GM18867 (cell line): ENCODE measurements around the gene GUK1.

Experiments used
- ATAC-seq: cut with Tn5 transposase; IDR thresholded peaks from one replicate; pipeline ENCODE4 v1.9.1; 2021; ENCODE audit warnings: mild to moderate bottlenecking, moderate library complexity; ENCODE audit not compliant: unreplicated experiment

The GUK1 gene, protein sequence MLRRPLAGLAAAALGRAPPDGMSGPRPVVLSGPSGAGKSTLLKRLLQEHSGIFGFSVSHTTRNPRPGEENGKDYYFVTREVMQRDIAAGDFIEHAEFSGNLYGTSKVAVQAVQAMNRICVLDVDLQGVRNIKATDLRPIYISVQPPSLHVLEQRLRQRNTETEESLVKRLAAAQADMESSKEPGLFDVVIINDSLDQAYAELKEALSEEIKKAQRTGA

DNA sequence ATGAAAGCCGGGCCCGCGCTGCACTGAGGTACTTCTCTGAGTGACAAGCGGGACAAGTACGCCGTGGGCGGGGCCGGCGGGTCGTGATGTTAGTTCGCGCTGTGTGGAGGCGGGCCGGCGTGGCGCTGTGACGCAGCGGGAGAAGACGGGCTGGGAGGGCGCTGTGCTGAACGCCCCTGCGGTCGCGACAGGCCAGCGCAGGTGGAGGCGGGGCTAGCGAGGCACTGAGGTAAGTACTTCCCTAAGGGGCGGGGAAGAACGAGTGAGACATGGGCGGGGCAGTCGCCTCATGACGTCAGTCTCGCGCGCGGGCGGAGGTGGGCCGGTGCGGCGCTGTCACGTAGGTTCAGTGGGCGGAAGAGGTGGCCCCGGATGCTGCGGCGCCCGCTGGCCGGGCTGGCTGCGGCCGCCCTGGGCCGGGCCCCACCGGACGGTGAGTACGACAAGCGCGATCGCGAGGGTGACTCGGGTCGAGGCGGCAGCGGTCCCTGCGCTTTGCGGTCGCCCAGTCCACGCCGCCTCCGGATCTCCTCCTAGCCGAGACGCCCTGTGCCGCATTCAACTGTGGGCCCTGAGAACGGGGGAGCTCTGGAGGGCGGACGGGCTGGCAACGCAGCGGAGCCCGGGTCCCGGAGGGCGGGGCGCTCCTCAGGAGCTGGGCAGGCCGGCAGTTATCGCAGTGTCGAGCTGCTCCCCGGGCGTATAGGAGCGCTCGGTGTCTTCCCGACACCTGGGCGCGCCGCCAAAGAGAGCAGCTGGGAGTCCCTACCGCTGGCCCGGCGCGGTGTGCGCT, at the start of gene GUK1:
GUK1 (plus strand) TSS at position 349 of the 793 bp plus-strand sequence; CDS start at position 373, 24 bp downstream.
- peak; percentile 88 for ATAC-seq

DNA sequence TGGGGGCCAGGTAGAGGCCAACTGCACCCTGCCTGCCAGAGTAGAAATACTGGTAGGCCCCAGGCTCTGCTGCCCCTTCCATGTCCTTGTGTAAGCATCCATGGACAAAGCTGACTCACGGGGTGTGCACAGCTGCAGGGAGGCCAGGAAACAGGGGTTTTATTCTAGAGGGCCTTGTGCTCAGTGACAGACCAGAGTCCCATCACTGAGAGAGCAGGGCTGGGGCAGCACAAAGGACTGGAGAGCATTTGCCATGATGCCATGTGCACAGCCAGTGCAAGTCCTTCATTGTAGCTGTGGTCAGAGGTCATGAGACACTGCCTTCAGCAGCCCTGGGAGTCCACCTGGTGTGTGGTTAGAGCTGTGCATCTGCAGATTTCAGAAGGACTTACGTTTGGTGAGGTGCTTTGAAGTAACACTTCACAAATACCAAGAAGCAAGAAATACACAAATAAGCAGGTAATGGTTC, 49.4 kb upstream of the GUK1 start:
- ATAC-seq: no peak

DNA sequence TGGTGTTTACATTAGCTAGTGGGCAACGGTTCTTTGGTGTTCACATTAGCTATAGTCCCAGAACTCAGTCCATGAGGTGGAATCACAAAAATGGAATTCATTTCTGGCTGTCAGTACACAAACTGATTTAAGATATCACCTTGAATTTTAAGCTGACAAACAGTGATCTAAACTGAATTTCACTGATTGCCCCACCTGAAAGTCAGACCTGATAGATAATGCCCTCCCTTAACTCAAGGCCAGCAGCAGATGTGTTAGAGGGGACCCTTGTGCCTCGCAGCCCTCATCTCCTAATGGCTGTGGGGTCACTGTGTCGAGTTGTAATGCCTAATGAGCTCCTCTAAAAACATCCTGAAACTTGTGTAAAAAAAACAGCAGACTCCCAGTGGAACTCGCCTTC, 49.0 kb upstream of the GUK1 start:
- no peak for ATAC-seq

DNA sequence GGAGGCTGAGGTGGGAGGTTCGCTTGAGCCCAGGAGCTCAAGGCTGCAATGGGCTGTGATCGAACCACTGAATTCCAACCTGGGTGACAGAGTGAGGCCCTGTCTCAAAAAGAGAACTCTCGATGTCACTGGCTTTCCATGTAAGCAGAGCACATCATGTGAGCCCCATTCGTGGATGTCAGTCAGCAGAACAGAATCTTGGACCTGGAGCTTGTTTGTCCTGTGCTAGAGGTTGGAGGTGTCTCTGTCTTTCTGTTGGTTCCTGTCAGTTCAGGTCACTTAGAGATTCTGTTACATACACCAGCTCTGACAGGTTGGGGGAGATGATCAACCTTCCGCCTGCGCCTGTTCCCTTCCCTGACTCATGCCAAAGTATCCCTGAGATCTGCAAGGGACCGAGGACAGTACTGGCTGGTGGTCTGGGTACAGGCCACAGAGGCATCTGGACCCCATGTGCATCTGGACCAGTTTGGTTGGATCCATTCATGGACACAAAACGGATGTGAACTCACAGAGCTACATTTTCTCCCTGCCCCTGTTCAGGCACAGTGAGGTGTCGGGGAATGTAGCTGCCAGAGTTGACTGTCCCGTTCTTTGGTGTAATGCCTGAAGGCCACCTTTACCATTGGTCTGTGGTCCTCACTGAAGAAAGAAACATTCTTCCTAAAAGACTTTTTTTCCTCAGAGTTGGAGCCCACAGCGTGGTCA, 47.6 kb upstream of the GUK1 start:
- ATAC-seq: no peak

DNA sequence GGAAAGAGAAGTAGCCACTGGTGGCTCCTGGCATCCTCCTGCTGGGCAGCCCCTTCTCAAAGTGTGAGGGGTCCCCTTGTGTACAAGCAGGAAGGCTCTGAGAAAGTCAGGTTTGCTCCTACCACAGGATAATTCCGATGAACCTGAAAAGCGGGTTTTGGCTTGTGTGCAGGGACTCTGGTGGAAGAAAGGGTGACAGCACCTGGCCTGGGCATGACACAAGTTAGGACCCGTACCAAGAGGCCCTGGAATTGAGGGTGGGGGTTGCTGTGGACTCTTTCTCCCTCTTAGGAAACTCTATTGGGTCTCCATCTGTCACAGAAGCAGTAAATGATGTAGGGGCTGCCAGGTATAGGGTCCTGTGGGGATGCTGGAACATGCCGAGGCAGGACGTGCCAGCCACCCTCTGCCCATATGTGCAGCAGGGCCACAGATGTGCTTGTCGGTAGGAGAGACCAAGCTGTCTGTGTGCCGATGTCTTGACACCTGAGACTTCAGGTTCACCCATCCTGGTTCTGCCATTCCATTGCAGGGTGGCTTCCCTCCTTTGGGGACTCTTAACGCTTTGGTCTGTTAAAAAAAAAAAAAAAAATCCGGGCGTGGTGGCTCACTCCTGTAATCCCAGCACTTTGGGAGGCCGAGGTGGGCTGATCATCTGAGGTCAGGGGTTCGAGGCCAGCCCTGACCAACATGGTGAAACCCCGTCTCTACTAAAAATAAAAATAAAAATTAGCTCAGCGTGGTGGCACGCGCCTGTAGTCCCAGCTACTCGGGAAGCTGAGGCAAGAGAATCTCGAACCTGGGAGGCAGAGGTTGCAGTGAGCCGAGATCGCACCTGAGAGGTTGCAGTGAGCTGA, 46.8 kb upstream of the GUK1 start:
- no peak for ATAC-seq

DNA sequence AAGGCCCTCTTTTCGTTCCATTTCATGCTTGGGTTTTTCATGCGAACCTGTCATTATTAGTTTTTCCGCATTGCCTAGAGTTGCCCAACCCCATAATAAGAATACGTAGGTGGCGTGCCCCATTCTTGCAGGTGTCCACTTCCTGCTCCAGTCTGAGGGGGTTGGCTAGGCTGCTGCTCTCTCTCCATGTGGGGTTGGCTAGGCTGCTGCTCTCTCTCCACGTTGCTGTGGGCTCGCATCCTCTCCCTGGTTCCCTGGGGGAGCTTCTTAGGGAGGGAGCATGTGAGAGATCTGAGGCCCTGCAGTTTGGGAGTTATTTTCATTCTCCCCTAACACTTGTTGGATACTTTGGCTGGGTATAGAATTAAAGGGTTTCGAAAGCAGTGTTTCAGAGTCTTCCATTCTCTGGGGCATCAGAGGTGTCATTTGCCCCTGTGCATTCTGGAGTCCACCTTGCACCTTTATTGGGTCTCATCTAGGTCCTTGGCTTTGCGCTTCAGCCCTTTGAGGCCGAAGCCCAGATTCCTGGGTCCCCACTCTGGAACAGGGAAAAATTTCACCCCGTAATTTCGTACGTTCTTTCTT, 45.6 kb upstream of the GUK1 start:
- no peak for ATAC-seq

DNA sequence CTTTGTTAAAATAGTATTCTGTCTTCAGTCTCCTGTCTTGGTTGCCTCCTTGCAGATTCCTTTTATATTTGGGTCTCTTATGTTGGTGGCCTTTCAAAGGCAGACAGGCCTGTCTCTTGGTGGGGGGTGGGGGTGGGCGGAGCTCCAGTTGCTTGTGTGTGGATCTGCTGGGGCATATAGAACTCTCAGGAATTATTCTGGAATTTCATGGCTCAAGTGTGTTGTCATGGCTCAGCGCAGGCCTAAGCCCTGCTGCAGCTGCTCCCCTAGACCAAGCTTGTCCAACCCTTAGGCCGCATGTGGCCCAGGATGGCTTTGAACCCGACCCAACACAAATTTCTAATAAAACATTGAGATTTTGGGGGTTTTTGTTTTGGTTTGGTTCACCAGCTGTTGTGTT, 44.9 kb upstream of the GUK1 start:
- no peak for ATAC-seq

DNA sequence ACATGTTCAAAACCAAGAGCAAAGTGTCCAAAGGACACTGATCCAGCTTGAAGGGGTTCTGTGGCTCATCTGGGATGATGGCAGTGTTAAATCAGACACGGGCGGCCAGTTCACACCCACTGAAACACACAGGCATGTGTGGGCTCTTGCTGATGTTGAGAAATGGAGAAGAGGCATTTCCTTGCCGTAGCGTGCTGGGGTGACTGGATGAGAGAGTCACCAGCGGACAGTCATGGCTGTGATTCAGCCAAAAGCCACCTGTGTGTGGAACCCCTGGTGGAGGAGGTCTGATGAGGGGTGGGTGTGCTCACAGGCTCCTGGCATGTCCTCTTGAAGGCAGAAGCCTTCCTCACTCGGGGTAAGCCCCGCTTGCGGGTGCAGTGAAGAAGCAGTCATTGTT, 44.1 kb upstream of the GUK1 start:
- no peak for ATAC-seq

DNA sequence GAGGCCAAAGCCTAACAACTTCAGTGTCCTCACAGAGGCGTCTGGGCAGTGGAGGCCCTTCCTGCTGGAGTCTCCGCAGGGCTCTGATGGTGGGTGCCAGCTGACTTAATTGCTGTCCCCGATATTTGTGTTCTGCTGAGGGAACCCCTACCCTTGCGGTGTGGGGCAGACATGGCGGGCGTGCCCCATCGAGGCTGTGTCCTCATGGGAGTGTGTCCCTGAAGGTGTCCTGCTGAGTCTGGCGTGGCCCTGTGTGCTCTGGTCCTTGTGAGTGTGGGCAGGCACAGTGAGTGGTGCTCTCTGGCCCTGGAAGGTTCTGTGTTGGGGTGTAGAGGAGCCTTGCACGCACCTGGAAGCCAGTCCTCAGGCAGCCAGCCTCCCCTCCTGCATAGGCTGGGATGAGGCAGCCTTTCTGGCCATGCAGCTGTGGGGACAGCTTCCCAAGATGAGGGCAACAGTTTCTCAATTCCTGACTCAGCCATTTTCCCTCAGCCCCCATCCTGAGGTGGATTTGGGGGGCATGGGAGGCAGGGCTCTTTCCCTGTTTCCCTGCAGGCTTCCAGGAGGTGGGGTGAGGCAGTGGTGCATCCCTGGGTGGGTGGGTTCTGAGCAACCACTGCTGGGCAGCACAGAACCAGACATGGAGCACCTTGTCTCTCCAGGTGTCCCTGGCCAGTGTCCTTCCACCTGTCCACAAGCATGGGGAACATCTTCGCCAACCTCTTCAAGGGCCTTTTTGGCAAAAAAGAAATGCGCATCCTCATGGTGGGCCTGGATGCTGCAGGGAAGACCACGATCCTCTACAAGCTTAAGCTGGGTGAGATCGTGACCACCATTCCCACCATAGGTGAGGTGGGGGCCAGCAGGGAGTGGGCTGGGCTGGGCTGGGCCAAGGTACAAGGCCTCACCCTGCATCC, 43.4 kb upstream of the GUK1 start:
- ATAC-seq: no peak

DNA sequence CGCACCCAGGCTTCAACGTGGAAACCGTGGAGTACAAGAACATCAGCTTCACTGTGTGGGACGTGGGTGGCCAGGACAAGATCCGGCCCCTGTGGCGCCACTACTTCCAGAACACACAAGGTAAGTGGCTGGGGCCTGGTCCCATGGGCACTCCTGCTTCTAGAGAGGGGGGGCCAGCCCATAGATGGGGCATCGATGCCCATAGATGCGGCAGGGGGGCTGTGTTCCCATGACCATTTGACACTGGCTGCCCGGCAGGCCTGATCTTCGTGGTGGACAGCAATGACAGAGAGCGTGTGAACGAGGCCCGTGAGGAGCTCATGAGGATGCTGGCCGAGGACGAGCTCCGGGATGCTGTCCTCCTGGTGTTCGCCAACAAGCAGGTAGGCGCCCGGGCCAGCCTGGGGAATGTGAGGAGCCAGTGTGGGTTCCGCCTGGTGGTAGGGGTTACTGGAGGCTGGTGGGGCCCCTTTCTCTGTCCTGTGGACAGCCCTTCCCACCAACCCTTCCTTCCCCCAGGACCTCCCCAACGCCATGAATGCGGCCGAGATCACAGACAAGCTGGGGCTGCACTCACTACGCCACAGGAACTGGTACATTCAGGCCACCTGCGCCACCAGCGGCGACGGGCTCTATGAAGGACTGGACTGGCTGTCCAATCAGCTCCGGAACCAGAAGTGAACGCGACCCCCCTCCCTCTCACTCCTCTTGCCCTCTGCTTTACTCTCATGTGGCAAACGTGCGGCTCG, 42.6 kb upstream of the GUK1 start:
- no peak for ATAC-seq

DNA sequence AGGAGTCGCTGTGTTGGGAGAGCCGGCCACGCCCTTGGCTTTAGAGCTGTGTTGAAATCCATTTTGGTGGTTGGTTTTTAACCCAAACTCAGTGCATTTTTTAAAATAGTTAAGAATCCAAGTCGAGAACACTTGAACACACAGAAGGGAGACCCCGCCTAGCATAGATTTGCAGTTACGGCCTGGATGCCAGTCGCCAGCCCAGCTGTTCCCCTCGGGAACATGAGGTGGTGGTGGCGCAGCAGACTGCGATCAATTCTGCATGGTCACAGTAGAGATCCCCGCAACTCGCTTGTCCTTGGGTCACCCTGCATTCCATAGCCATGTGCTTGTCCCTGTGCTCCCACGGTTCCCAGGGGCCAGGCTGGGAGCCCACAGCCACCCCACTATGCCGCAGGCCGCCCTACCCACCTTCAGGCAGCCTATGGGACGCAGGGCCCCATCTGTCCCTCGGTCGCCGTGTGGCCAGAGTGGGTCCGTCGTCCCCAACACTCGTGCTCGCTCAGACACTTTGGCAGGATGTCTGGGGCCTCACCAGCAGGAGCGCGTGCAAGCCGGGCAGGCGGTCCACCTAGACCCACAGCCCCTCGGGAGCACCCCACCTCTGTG, 41.7 kb upstream of the GUK1 start:
- ATAC-seq: no peak

DNA sequence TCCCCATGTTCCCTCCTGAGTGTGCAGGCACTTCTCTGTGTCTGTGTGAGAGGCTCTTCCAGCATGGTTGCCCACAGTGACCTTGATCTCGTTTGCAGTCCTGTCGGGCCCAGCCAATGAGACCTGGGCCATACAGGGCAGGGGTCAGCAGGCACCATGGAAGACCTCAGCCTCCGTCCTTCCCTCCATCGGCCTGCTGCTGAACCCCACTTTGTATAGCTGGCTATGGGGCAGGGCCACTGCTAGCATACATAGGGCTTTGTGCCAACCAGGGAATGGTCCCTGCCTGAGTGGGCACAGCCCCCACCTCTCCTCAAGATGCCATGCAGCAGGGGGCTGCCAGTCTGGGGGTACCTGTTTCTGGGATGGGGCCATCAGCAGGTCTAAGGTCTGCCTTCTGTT, 40.7 kb upstream of the GUK1 start:
- ATAC-seq: no peak

DNA sequence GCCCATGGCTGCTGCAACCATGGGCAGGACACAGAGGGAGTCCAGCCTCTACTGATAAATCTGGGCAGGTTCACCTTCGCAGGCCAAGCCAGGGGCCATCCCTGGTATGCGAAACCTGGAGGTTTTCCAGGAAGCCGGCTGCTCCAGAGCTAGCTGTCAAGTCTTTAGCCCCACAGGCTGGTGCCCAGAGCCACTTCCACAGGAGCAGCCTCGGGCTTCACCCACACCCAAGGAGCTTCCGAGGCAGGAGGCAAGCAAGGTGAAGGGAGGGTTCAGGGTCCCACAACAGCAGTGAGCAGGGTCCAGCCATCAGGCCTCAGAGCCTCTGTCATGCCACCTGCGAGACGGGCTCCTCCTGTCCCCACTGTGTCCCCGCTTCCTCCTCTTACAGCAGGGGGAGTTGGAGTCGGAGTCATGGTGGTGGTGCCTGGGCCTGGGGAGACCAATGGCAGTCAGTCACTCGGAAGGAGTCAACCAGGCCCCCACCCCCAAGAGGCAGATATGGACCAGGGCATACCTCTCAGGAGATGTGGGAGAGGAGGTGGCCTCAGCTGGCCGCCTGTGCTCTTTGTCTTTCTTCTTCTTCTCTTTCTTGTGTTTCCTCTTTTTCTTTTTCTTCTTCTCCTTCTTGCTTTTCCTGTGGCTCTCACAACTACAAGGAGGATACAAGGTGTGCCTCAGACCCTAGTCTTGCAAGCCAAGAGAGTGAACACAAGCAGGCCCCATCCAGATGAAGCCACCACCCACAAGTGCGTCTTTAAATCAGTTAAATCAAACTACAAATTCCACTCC, 39.1 kb upstream of the GUK1 start:
- no peak for ATAC-seq

DNA sequence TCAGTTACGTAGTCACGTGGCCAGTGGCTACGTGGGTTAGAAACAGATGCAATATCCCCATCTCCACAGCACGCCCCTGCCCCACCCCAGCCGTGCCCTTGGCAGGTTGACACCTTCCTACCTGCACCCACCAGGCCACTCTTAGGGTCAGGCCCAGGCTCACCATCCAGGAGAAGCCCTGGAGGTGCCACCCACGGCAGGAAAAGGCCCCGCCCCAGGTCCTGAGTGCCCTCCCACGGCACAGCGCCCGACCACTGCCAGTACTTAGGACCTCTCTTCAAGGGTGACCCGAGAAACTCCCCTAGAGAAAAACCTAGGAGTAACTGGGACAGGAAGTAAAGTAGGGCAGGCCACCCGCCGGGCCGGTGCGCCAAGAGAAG, 38.5 kb upstream of the GUK1 start:
- ATAC-seq: no peak

DNA sequence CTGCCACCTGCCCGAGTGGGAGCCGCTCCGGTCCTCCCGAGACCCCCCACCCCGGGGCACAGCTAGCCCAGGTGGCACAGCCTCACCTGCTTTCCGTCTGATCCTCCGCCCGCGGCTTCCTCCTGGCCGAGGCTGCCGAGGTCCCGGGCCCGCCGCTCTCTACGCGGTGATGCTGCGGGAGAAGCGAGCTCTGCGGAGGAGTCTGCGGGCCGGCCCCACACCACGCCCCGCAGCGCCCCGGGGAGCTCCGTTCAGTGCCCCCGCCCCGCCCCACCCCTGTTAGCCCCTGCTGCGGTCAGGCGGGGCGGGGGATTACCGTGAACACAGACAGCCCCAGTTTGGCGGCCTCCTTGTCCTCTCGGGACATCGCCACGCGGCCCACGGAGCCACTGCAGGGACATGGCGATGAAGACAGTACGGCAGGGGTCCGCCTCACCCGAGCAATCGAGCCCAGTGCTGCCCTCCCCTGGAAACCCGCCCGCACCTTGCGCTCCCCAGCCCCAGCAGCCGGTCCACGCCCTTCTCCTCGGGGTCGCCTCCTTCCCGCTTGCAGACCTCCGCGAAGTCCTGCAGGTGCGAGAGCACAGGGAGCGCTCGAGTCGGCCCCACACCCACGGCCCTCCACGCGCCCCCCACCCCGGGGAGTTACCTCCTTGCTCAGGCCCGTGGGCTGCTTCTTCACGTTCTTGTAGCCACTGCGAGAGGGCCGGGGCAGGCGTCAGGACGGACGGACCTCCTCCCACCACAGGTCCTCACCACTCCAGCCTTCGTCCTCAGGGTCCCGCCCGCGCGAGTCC, 37.9 kb upstream of the GUK1 start:
- ATAC-seq: peak; percentile 17

DNA sequence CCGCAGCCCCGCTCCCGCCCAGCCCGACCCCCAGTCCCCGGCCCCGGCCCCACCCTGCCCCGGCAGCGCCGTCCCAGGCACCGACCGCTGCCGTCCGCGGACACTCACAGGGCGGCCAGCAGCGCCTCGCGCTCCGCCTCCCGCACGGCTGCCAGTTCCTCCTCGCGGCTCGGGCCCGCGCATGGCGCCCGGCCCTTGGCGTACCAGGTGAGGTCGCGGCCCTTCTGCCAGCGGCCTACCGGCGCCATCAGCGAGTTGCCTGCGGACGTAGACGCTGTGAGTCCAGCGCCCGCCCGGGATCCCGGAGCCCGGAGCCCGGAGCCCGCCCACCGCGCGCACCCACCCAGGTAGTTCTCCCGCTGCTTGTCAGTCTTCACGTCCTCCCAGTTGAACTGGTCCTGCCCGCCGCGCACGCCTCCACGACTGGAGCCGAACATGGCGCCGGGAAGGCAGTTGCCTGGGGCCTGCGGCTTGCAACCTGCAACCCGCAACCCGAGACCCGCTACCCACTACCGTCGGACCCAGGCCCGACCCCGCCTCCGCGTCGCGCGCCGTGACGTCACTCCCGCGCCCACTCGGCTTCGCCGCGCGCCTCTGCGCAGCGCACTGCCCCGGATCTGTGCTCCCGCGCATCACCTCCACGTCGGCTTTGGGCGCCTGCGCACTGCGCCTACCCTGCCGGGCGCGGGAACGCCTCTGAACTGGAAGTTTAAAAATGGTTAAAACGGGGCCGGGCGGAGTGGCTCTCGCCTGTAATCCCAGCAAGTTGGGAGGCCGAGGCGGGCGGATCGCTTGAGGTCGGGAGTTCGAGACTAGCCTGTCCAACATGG, 37.1 kb upstream of the GUK1 start, which contains the start of gene C1orf35:
C1orf35 (minus strand) TSS at position 535 of the 830 bp plus-strand sequence; CDS start at position 437, 98 bp downstream.
- ATAC-seq: peak; percentile 71
